Loucy (cell line): ENCODE data around the gene CSNK2B.
A peak's percentile ranks its signal among the peaks of the same experiment; 100 is the strongest.

ENCODE experiments used
- H2AFZ ChIP-seq: fragments of 200-600 bp; sonication (generic); 2 replicates; pipeline ENCODE4 v1.6.0; 2016; ENCODE audit warnings: antibody characterized with exemption, mild to moderate bottlenecking, low read length, moderate library complexity
- H3F3A ChIP-seq: fragments of 200-600 bp; 2 replicates; pipeline ENCODE4 v1.6.0; 2016; ENCODE audit warnings: antibody characterized with exemption, low read depth, mild to moderate bottlenecking
- H3K27me3 ChIP-seq: fragments of 200-600 bp; sonication (generic); 2 replicates; pipeline ENCODE4 v1.6.1; 2014; ENCODE audit warnings: low read length, mild to moderate bottlenecking; ENCODE audit not compliant: insufficient read depth, poor library complexity, severe bottlenecking
- H3K36me3 ChIP-seq: fragments of 200-600 bp; sonication (generic); 2 replicates; pipeline ENCODE4 v1.6.1; 2016; ENCODE audit warnings: low read length; ENCODE audit not compliant: insufficient read depth
- H3K4me1 ChIP-seq: fragments of 200-600 bp; sonication (generic); 2 replicates; pipeline ENCODE4 v1.5.1; 2014; ENCODE audit warnings: low read length, mild to moderate bottlenecking; ENCODE audit not compliant: insufficient read depth, poor library complexity, severe bottlenecking
- H3K4me2 ChIP-seq: fragments of 200-600 bp; sonication (generic); 2 replicates; pipeline ENCODE4 v1.6.0; 2014; ENCODE audit warnings: antibody characterized with exemption, low read length, low read depth, mild to moderate bottlenecking; ENCODE audit not compliant: poor library complexity, severe bottlenecking
- H3K4me3 ChIP-seq: fragments of 200-600 bp; sonication (generic); 2 replicates; pipeline ENCODE4 v1.5.1; 2014; ENCODE audit warnings: low read length, mild to moderate bottlenecking, mixed read lengths; ENCODE audit not compliant: poor library complexity, severe bottlenecking
- H3K79me2 ChIP-seq: fragments of 200-600 bp; sonication (generic); 2 replicates; pipeline ENCODE4 v1.6.1; 2014; ENCODE audit warnings: low read length; ENCODE audit not compliant: insufficient read depth
- H3K9ac ChIP-seq: fragments of 200-600 bp; sonication (generic); 2 replicates; pipeline ENCODE4 v1.6.0; 2014; ENCODE audit warnings: mild to moderate bottlenecking, low read depth, low read length, moderate library complexity; ENCODE audit not compliant: poor library complexity, severe bottlenecking
- H3K9me2 ChIP-seq: fragments of 200-600 bp; sonication (generic); replicated peaks from 2 replicates; pipeline ENCODE4 v1.6.1; 2016; ENCODE audit warnings: low read depth, low read length, mixed read lengths
- H3K9me3 ChIP-seq: fragments of 200-600 bp; sonication (generic); 2 replicates; pipeline ENCODE4 v1.6.1; 2014; ENCODE audit warnings: mild to moderate bottlenecking, antibody characterized with exemption, low read length, low read depth; ENCODE audit not compliant: insufficient read depth
- H4K20me1 ChIP-seq: fragments of 200-600 bp; sonication (generic); 2 replicates; pipeline ENCODE4 v1.6.0; 2014; ENCODE audit warnings: antibody characterized with exemption, low read length, mild to moderate bottlenecking; ENCODE audit not compliant: insufficient read depth, poor library complexity, severe bottlenecking
- EZH2phosphoT487 ChIP-seq: fragments of 200-600 bp; IDR thresholded peaks from 2 replicates; pipeline ENCODE4 v1.6.1; 2018; ENCODE audit warnings: antibody characterized with exemption, mild to moderate bottlenecking, moderate library complexity, borderline replicate concordance
- TF ChIP-seq, protein P1 (sequence below): fragments of 200-600 bp; sonication (generic); conservative IDR thresholded peaks from 2 replicates; pipeline ENCODE4 v1.5.1; 2014; ENCODE audit warnings: mild to moderate bottlenecking, antibody characterized with exemption, low read length

CSNK2B gene

DNA sequence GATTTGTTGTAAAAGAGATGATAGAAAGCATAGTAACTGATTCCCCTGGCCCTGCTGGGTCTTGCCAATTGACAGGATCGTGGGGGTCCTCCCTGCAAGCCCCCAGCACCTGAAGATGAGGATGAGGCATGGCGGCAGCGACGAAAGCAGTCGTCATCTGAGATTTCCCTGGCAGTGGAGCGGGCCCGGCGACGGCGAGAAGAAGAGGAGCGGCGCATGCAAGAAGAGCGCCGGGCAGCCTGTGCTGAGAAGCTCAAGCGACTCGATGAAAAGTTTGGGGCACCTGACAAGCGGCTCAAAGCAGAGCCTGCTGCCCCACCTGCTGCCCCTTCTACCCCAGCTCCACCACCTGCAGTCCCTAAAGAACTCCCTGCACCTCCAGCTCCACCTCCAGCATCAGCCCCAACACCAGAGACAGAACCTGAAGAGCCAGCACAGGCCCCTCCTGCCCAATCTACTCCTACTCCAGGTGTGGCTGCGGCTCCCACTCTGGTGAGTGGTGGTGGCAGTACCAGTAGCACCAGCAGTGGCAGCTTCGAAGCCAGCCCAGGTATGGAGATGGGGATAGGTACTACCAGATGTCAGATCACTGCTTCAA lies 38.1 kb upstream of the CSNK2B start:
- Histone ChIP-seq H3K36me3 (peaks cover 96% of the 10 kb centered on the region), H3K4me3 (no peak overlapping the region), H3K9ac (no peak overlapping the region), H3K4me1 (peaks cover 30% of the 10 kb centered on the region), H3K79me2 (peaks cover 99% of the 10 kb centered on the region), H3K4me2 (peak overlapping the region; percentile 30), H3K9me2 (no peaks in the 10 kb centered on the region), H3K9me3 (no peaks in the 10 kb centered on the region), H3K27me3 (no peaks in the 10 kb centered on the region), H4K20me1 (peaks cover 95% of the 10 kb centered on the region), H3F3A (no peaks in the 10 kb centered on the region), H2AFZ (no peak overlapping the region)
- TF ChIP-seq, protein P1, sequence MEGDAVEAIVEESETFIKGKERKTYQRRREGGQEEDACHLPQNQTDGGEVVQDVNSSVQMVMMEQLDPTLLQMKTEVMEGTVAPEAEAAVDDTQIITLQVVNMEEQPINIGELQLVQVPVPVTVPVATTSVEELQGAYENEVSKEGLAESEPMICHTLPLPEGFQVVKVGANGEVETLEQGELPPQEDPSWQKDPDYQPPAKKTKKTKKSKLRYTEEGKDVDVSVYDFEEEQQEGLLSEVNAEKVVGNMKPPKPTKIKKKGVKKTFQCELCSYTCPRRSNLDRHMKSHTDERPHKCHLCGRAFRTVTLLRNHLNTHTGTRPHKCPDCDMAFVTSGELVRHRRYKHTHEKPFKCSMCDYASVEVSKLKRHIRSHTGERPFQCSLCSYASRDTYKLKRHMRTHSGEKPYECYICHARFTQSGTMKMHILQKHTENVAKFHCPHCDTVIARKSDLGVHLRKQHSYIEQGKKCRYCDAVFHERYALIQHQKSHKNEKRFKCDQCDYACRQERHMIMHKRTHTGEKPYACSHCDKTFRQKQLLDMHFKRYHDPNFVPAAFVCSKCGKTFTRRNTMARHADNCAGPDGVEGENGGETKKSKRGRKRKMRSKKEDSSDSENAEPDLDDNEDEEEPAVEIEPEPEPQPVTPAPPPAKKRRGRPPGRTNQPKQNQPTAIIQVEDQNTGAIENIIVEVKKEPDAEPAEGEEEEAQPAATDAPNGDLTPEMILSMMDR: no peak
- TF ChIP-seq EZH2phosphoT487: no peak

- Histone ChIP-seq H2AFZ (no peak overlapping the region), H3K9ac (no peak overlapping the region), H3K36me3 (peaks cover 98% of the 10 kb centered on the region), H3F3A (no peaks in the 10 kb centered on the region), H3K79me2 (peaks cover 98% of the 10 kb centered on the region), H3K9me2 (no peaks in the 10 kb centered on the region), H3K27me3 (no peaks in the 10 kb centered on the region), H3K4me1 (peaks cover 20% of the 10 kb centered on the region), H3K9me3 (no peaks in the 10 kb centered on the region), H4K20me1 (peaks cover 95% of the 10 kb centered on the region), H3K4me2 (no peak overlapping the region), H3K4me3 (no peak overlapping the region)
- no peak for TF ChIP-seq EZH2phosphoT487
- TF ChIP-seq, protein P1: no peak
Observed at GRCh38 chr6:31629014-31629413, 36.9 kb upstream of the CSNK2B start.

DNA sequence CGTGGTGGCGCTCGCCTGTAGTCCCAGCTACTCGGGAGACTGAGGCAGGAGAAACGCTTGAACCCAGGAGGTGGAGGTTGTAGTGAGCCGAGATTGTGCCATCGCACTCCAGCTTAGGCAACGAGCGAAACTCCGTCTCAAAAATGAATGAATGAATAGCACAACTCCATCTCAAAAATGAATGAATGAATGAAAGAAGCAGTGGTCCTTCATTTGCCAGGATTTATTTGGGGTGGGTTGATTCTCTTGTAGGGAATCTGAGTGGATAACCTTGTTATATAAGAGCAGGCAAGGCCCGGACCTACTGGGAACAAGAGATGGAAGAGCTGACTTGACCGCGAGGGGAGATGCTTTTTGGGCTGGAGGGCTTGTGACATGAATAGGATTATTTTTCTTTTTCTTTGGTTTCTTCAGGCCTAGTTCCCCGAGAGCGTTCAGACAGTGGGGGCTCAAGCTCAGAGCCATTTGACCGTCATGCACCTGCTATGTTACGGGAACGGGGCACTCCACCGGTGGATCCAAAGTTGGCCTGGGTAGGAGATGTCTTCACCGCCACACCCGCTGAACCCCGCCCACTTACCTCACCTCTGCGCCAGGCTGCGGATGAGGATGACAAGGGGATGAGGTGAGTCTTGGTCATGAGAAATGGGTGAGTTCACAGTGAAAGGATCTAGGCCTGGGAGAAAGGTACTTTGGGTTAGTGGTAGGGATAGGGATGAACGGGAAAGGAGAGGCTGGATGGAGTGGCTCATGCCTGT lies 35.5 kb upstream of the CSNK2B start:
- Histone ChIP-seq H3K9ac (no peak overlapping the region), H4K20me1 (peaks cover 95% of the 10 kb centered on the region)

More for the DNA sequence above, 35.5 kb upstream of the CSNK2B start:
- H3K9me2 ChIP-seq: no peaks in the 10 kb centered on the region
- no peaks in the 10 kb centered on the region for H3F3A ChIP-seq
- H3K4me2 ChIP-seq: no peak overlapping the region
- peaks cover 99% of the 10 kb centered on the region for H3K36me3 ChIP-seq
- peaks cover 91% of the 10 kb centered on the region for H3K79me2 ChIP-seq
- no peaks in the 10 kb centered on the region for H3K27me3 ChIP-seq
- no peaks in the 10 kb centered on the region for H3K9me3 ChIP-seq
- TF ChIP-seq, protein P1: no peak
- no peak for TF ChIP-seq EZH2phosphoT487
- H3K4me1 ChIP-seq: peaks cover 15% of the 10 kb centered on the region
- no peak overlapping the region for H2AFZ ChIP-seq
- no peak overlapping the region for H3K4me3 ChIP-seq
